GM21723 (cell line): ENCODE data around the gene GDF11.

ENCODE experiments used
- ATAC-seq: cut with Tn5 transposase; IDR thresholded peaks from one replicate; pipeline ENCODE4 v1.9.1; 2021; ENCODE audit warnings: mild to moderate bottlenecking, moderate library complexity; ENCODE audit not compliant: unreplicated experiment

Gene GDF11

GRCh38 chr12:55706568-55707218 lies 36.2 kb upstream of the GDF11 start:
- ATAC-seq = no peak

GRCh38 chr12:55707219-55707671 lies 35.7 kb upstream of the GDF11 start:
- no peak for ATAC-seq

GRCh38 chr12:55707841-55708694 lies 34.9 kb upstream of the GDF11 start, which contains the start of gene ITGA7:
ITGA7 (minus strand) TSS chr12:55707904; CDS start chr12:55707682, 222 bp downstream.
- ATAC-seq = no peak

DNA sequence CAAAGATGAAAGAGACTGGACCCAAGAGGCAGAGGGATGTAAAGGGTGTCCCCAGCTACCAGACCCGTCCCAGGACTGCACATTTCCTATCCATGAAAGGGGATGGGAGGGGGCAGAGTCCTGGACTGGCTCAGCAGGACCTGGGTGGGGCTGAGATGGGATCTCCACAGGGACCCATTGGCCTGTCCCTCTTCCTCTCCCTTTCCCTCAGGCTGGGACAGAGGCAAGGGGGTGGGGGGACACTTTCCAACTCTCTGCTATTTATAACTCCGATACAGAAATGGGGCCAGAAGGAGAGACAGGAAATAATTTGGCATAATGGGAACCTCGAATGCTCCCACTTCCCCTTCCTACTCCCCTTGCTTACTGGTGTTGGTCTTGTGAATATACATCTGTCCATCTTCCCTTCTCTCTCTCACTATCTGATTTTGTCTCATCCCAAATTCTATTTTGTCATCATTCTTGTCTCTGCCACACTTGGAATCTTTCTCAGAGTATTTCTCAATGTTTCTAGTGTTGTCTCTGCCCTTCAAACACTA lies 34.2 kb upstream of the GDF11 start:
- ATAC-seq = no peak

- no peak for ATAC-seq
These were observed 31.0 kb upstream of the GDF11 start for GRCh38 chr12:55711786-55712553.

DNA sequence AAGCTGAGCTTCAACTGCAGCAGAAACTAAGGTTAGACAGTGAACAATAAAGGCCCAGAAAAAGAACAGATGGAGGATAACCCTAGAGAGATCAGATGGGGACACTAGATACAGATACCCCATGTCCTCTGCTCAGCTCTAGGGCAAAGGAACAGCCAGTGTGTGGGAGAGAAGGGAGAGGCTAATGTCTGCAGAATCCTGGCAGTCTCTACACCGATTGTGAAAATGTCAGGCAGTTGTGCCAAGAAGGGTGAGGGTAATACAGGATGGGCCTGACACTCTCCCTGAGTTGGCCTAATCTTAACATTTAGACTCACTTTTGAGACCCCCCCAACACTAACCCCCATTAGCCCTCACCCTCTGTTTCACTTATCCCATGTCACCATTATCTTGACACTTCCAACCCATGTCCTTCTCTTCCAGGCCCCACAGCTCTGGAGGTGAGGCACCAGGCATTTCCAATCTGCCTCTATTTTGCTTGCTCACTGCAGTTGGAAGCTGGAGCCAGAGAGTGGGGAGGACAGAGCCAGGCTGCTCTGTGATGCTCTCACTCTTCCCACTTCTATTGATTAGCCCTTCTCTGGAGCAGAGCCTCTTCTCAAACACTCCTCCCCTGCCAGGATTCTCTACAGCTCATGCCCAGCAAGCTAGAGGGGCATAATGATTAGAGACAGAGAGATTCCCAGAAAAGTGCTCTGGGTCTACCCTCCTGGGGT lies 30.1 kb upstream of the GDF11 start:
- ATAC-seq = no peak

- no peak for ATAC-seq
These were observed 29.2 kb upstream of the GDF11 start for GRCh38 chr12:55713721-55714120.

GRCh38 chr12:55715169-55715764 lies 27.7 kb upstream of the GDF11 start:
- no peak for ATAC-seq

DNA sequence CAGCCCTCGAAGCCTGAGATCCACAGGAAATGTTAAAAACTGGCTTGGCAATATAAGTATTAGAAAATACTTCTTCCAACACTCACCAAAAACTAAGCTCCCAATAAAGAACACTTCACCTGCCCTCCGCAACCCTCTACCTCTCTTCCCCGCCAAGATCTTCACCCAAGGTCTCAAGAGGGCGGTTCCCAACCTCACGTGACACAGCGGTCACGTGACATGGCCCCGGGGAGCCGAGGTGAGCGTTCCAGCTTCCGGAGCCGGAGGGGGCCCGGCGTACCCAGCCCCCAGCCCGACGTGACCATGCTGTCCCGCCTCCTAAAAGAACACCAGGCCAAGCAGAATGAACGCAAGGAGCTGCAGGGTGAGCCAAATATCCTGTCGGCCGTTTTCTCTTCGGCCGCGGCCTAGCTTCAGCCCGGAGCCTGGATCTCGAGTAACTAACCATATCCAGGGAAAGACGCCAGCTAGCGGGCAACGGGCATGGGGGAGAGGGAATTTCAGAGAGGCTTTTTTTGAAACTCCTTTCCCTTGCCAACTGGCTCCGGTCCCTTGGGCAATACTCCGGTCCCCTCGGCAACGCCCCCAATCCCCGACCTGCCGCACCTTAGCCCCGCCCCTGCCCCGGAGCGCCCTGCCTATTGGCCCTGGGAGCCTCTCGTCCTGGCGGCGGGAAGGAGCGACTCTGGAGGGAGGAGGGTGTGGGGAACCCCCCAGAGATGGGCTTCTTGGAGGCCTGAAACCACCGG lies 26.9 kb upstream of the GDF11 start, which contains the start of gene BLOC1S1:
Gene BLOC1S1, plus strand, starts transcription at position 214 of the 749 bp plus-strand sequence. Its CDS starts 6 bp downstream, at position 220.
- ATAC-seq = peak; percentile 90

- no peak for ATAC-seq
These were observed 26.4 kb upstream of the GDF11 start for GRCh38 chr12:55716582-55716957.

DNA sequence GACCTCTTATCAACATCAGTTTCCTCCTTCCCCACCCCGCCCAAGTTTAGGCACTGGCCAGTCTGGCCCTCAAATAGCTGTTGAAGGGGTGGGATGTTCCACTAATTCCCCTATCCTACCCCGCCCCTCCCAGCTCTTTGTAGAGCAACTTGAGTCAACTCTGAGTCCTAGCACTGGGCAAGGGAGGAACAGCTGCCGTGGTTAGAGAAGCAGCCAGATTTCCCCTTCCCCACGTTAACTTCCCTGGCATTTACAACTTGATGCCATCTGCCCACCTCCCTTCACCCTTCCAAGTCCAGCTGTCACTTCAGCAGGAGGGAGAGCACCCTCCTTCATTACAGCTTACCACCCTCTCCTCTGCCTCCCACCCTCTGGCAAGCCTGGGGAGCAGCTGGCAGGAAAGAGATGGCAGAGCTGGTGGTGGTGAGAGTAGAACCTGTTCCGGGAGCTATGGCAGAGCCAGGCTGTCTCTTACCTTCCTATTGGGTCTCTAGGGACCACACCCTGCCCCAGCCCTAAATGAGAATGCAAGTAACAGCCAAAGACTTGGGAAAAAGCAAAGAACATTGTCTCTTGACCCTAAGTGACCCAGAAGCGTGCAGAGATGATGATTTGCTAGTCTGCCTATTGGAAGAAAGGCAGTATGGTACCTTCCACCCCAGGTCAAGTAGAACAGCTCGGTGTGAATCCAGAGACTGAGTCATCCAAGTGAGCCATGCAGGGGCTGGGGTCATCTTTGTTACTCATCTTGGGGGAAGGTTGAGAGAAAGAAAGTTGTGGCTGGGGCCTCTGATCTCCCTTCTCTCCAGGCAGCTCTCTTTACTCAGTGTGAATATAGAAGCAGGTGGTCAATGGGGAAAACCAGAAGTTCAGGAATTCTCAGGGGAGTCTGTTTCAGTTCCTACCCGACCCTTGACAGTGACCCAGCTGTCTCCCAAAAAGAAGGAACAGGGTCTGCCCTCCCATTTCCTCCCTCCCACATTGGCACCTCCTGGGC lies 25.6 kb upstream of the GDF11 start:
- no peak for ATAC-seq

- ATAC-seq = no peak
These were observed 24.9 kb upstream of the GDF11 start for GRCh38 chr12:55718015-55718414.

- no peak for ATAC-seq
These were observed 24.2 kb upstream of the GDF11 start for GRCh38 chr12:55718624-55719275.

DNA sequence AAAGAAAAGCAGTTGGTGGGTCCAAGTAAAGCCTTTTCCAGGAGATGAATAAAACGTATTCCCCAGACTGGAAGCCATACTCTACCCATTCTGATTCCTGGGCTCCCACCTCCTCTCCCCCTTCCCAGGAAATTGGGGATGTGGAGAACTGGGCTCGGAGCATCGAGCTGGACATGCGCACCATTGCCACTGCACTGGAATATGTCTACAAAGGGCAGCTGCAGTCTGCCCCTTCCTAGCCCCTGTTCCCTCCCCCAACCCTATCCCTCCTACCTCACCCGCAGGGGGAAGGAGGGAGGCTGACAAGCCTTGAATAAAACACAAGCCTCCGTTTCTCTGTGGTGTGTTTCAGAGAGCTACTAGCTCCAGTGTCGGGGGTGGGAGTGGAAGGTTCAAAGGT lies 23.6 kb upstream of the GDF11 start:
- ATAC-seq = no peak

DNA sequence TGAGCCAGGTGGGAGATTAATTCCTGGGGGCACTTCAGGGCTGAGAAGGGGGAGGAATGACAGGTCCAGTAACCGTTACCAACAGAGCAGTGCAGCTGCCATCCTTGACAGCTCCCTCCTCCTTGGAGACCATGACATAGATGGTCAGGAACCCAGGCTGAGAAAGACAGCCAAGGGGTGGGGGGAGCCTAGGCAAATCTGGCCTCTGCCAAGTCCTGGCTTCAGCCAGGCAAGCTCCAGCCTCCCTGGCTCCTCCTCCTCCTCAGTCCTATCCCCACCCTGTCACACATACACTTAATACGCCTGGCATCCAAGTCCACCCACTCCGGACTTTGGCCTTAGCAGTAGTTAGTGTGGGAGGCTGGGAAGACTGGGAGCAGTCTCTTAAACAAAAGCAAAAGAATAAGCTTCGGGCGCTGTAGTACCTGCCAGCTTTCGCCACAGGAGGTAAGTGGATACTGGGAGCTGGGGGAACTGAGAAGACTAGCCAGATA lies 22.8 kb upstream of the GDF11 start, which contains the start of gene RDH5:
Gene RDH5, plus strand, starts transcription at position 323 of the 494 bp plus-strand sequence. CDS start 792 bp downstream, outside the sequence.
- no peak for ATAC-seq

GRCh38 chr12:55720894-55721444 lies 22.0 kb upstream of the GDF11 start:
- ATAC-seq = no peak
